22Rv1 (cell line): ENCODE data around the gene PITPNM3.

Experiments used
- ZFX ChIP-seq: fragments of 450-650 bp; IDR thresholded peaks from 2 replicates; pipeline ENCODE4 v1.6.1; 2017; ENCODE audit warnings: antibody characterized with exemption, borderline replicate concordance
- TF ChIP-seq, protein P1 (sequence below): fragments of 450-650 bp; IDR thresholded peaks from 2 replicates; pipeline ENCODE4 v1.5.1; 2017; ENCODE audit warnings: mild to moderate bottlenecking

GRCh38 chr17:6508519-6509030 lies 47.8 kb downstream of the PITPNM3 start:
- TF ChIP-seq, protein P1, sequence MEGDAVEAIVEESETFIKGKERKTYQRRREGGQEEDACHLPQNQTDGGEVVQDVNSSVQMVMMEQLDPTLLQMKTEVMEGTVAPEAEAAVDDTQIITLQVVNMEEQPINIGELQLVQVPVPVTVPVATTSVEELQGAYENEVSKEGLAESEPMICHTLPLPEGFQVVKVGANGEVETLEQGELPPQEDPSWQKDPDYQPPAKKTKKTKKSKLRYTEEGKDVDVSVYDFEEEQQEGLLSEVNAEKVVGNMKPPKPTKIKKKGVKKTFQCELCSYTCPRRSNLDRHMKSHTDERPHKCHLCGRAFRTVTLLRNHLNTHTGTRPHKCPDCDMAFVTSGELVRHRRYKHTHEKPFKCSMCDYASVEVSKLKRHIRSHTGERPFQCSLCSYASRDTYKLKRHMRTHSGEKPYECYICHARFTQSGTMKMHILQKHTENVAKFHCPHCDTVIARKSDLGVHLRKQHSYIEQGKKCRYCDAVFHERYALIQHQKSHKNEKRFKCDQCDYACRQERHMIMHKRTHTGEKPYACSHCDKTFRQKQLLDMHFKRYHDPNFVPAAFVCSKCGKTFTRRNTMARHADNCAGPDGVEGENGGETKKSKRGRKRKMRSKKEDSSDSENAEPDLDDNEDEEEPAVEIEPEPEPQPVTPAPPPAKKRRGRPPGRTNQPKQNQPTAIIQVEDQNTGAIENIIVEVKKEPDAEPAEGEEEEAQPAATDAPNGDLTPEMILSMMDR = no peak
- TF ChIP-seq ZFX = no peak
